Trophoblast cell (in vitro differentiated cells and primary cell): ENCODE measurements around the gene PRIMA1.

Experiments used
- DNase-seq, 2 donors: peaks; one replicate each; pipeline ENCODE4 v3.0.0-alpha.2; 2016
- H2AFZ ChIP-seq: 2 replicates; pipeline ENCODE4 v1.6.1; 2013; ENCODE audit warnings: low read length, moderate library complexity, mild to moderate bottlenecking; ENCODE audit not compliant: insufficient read depth, poor library complexity
- H2AK5ac ChIP-seq: 2 replicates; pipeline ENCODE4 v1.6.1; 2013; ENCODE audit warnings: mild to moderate bottlenecking, low read length
- H2BK120ac ChIP-seq: 2 replicates; pipeline ENCODE4 v1.6.1; 2013; ENCODE audit warnings: low read length, mild to moderate bottlenecking, moderate library complexity; ENCODE audit not compliant: insufficient read depth, poor library complexity
- H2BK12ac ChIP-seq: 2 replicates; pipeline ENCODE4 v1.6.1; 2013; ENCODE audit warnings: mild to moderate bottlenecking, low read length, moderate library complexity
- H2BK5ac ChIP-seq: 2 replicates; pipeline ENCODE4 v1.6.1; 2013; ENCODE audit warnings: low read length, low read depth, moderate library complexity, mild to moderate bottlenecking; ENCODE audit not compliant: poor library complexity
- H3K14ac ChIP-seq: 2 replicates; pipeline ENCODE4 v1.6.1; 2013; ENCODE audit warnings: mild to moderate bottlenecking, low read length
- H3K18ac ChIP-seq: 2 replicates; pipeline ENCODE4 v1.6.1; 2013; ENCODE audit warnings: mild to moderate bottlenecking, low read length
- H3K23ac ChIP-seq: 2 replicates; pipeline ENCODE4 v1.6.1; 2013; ENCODE audit warnings: low read length
- H3K27ac ChIP-seq: 2 replicates; pipeline ENCODE4 v1.5.1; 2013; ENCODE audit warnings: low read depth, mild to moderate bottlenecking, inconsistent platforms, low read length, moderate library complexity
- H3K27me3 ChIP-seq: 2 replicates; pipeline ENCODE4 v1.6.1; 2013; ENCODE audit warnings: inconsistent platforms, mild to moderate bottlenecking, low read length, moderate library complexity; ENCODE audit not compliant: insufficient read depth
- H3K36me3 ChIP-seq, 2 experiments: 1 replicate in 1 of 2; 2 replicates in 1 of 2; pipeline ENCODE4 v1.6.1; 2013; ENCODE audit warnings: low read length in 2 of 2, mild to moderate bottlenecking in 2 of 2, moderate library complexity in 1 of 2; ENCODE audit not compliant: insufficient read depth in 2 of 2, control insufficient read depth in 1 of 2
- H3K4ac ChIP-seq: 2 replicates; pipeline ENCODE4 v1.6.1; 2013; ENCODE audit warnings: low read depth, mild to moderate bottlenecking, low read length, moderate library complexity
- H3K4me1 ChIP-seq, 2 experiments: 1 replicate in 1 of 2; 2 replicates in 1 of 2; pipeline ENCODE4 v1.6.1; 2013; ENCODE audit warnings: low read length in 2 of 2, mild to moderate bottlenecking in 2 of 2, moderate library complexity in 1 of 2; ENCODE audit not compliant: insufficient read depth in 2 of 2, control insufficient read depth in 1 of 2
- H3K4me2 ChIP-seq: 2 replicates; pipeline ENCODE4 v1.6.1; 2013; ENCODE audit warnings: inconsistent platforms, mild to moderate bottlenecking, low read length, moderate library complexity
- H3K4me3 ChIP-seq: 2 replicates; pipeline ENCODE4 v1.5.1; 2013; ENCODE audit warnings: mild to moderate bottlenecking, low read depth, low read length, inconsistent platforms
- H3K79me1 ChIP-seq: one replicate; pipeline ENCODE4 v1.6.1; 2013; ENCODE audit warnings: low read length
- H3K79me2 ChIP-seq: 2 replicates; pipeline ENCODE4 v1.6.1; 2013; ENCODE audit warnings: low read length, mild to moderate bottlenecking; ENCODE audit not compliant: control insufficient read depth, insufficient read depth, poor library complexity
- H3K9ac ChIP-seq: 2 replicates; pipeline ENCODE4 v1.6.1; 2013; ENCODE audit warnings: mild to moderate bottlenecking, low read length
- H3K9me3 ChIP-seq: 2 replicates; pipeline ENCODE4 v1.6.1; 2013; ENCODE audit warnings: low read depth, mild to moderate bottlenecking, control low read depth, inconsistent platforms, low read length; ENCODE audit not compliant: insufficient read depth
- H4K12ac ChIP-seq: 2 replicates; pipeline ENCODE4 v1.6.1; 2013; ENCODE audit warnings: low read depth, mild to moderate bottlenecking, low read length, moderate library complexity
- H4K8ac ChIP-seq: 2 replicates; pipeline ENCODE4 v1.6.1; 2013; ENCODE audit warnings: low read depth, mild to moderate bottlenecking, low read length, moderate library complexity
- H4K91ac ChIP-seq: one replicate; pipeline ENCODE4 v1.6.1; 2013; ENCODE audit warnings: low read depth, mild to moderate bottlenecking, low read length, moderate library complexity
- WGBS: extraction: QIAGEN DNeasy Blood & Tissue Kit; methylation state at CpG from one replicate; pipeline ENCODE4 v1.1.7; 2013; ENCODE audit warnings: missing lambda C conversion rate; ENCODE audit not compliant: insufficient read length, insufficient coverage; ENCODE audit errors: extremely low coverage; 5-methylcytosine and 5-hydroxymethylcytosine counted together

The PRIMA1 gene

GRCh38 chr14:93824076-93824475, 35.8 kb upstream of the PRIMA1 start:
- H4K91ac ChIP-seq = no peak overlapping the region
- no peak overlapping the region for H3K4ac ChIP-seq
- no peak overlapping the region for H3K23ac ChIP-seq
- no peak overlapping the region for H3K18ac ChIP-seq
- H3K27me3 ChIP-seq = no peaks in the 10 kb centered on the region
- no peak overlapping the region for H2BK120ac ChIP-seq
- H3K4me3 ChIP-seq = no peak overlapping the region
- no peaks in the 10 kb centered on the region for H3K79me1 ChIP-seq
- H3K27ac ChIP-seq = no peak overlapping the region
- H2BK12ac ChIP-seq = no peak overlapping the region
- H2BK5ac ChIP-seq = no peak overlapping the region
- WGBS = no CpG with 5 or more reads among the region's 9 CpGs
- H3K4me2 ChIP-seq = no peak overlapping the region
- peaks cover 5% of the 10 kb centered on the region for H3K9me3 ChIP-seq
- no peak overlapping the region for H3K9ac ChIP-seq
- no peak overlapping the region for H4K12ac ChIP-seq
- H2AK5ac ChIP-seq = no peak overlapping the region
- H2AFZ ChIP-seq = no peak overlapping the region
- no peaks in the 10 kb centered on the region for H3K36me3 ChIP-seq
- H4K8ac ChIP-seq = no peak overlapping the region
- DNase-seq = no peak
- H3K14ac ChIP-seq = no peak overlapping the region
- no peaks in the 10 kb centered on the region for H3K79me2 ChIP-seq
- H3K4me1 ChIP-seq = no peaks in the 10 kb centered on the region

GRCh38 chr14:93821051-93821450, 32.8 kb upstream of the PRIMA1 start:
- Histone ChIP-seq H3K9me3 (peaks cover 5% of the 10 kb centered on the region), H3K27ac (no peak overlapping the region), H3K23ac (no peak overlapping the region), H2BK12ac (no peak overlapping the region), H3K27me3 (no peaks in the 10 kb centered on the region), H3K9ac (no peak overlapping the region), H3K36me3 (no peaks in the 10 kb centered on the region), H3K18ac (no peak overlapping the region), H2BK120ac (no peak overlapping the region), H3K79me2 (no peaks in the 10 kb centered on the region), H3K79me1 (no peaks in the 10 kb centered on the region), H2AK5ac (no peak overlapping the region), H4K91ac (no peak overlapping the region), H3K4ac (no peak overlapping the region), H4K8ac (no peak overlapping the region), H3K14ac (no peak overlapping the region), H2AFZ (no peak overlapping the region), H3K4me3 (no peak overlapping the region), H4K12ac (no peak overlapping the region), H2BK5ac (no peak overlapping the region), H3K4me2 (no peak overlapping the region), H3K4me1 (no peaks in the 10 kb centered on the region)
- no CpG with 5 or more reads among the region's 6 CpGs for WGBS
- no peak for DNase-seq

- Histone ChIP-seq H2AFZ (no peak overlapping the region), H3K18ac (no peak overlapping the region), H3K4ac (no peak overlapping the region), H3K27me3 (no peaks in the 10 kb centered on the region), H3K9me3 (peaks cover 4% of the 10 kb centered on the region), H3K27ac (no peak overlapping the region), H3K79me1 (no peaks in the 10 kb centered on the region), H3K14ac (no peak overlapping the region), H2BK12ac (no peak overlapping the region), H2BK5ac (no peak overlapping the region), H4K91ac (no peak overlapping the region), H3K79me2 (no peaks in the 10 kb centered on the region), H3K4me1 (no peaks in the 10 kb centered on the region), H3K9ac (no peak overlapping the region), H4K12ac (no peak overlapping the region), H3K4me2 (no peak overlapping the region), H3K36me3 (no peaks in the 10 kb centered on the region), H2BK120ac (no peak overlapping the region), H3K23ac (no peak overlapping the region), H2AK5ac (no peak overlapping the region), H3K4me3 (no peak overlapping the region), H4K8ac (no peak overlapping the region)
- WGBS = no CpG with 5 or more reads among the region's 10 CpGs
- DNase-seq = no peak
These were observed 30.6 kb upstream of the PRIMA1 start for GRCh38 chr14:93818857-93819256.

DNA sequence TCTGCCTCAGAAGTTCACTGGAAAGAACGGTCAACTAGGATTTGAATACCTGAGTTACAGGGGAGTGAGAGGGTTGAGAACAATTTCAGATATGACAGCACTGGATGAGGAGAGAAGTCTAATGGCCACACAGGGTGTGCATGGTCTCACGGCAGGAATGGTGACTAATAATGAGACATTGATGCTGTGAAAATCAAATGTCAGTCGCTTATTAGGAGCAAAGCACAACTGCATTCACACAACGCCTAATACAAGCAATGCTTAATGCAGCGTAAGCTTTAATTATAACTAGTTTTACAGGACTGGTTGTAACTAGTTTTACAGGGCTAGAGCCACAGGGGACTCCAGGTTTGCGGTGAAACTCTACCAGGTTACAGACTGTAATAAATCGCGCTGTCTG, 23.4 kb upstream of the PRIMA1 start:
- no peak overlapping the region for H3K23ac ChIP-seq

More for the DNA sequence above, 23.4 kb upstream of the PRIMA1 start:
- Histone ChIP-seq H2BK120ac (no peak overlapping the region), H3K9me3 (peaks cover 13% of the 10 kb centered on the region), H3K79me1 (no peaks in the 10 kb centered on the region), H3K36me3 (no peaks in the 10 kb centered on the region), H3K27me3 (no peaks in the 10 kb centered on the region), H3K4me2 (no peak overlapping the region), H4K91ac (no peak overlapping the region), H3K4ac (no peak overlapping the region), H4K8ac (no peak overlapping the region), H3K4me3 (no peak overlapping the region), H2BK12ac (no peak overlapping the region), H2AFZ (no peak overlapping the region), H3K27ac (no peak overlapping the region), H3K4me1 (no peaks in the 10 kb centered on the region), H3K14ac (no peak overlapping the region), H3K79me2 (no peaks in the 10 kb centered on the region), H2BK5ac (no peak overlapping the region), H4K12ac (no peak overlapping the region), H2AK5ac (no peak overlapping the region), H3K9ac (no peak overlapping the region), H3K18ac (no peak overlapping the region)
- DNase-seq = no peak
- no CpG with 5 or more reads among the region's 8 CpGs for WGBS
